ENCODE measurements around the gene SDCCAG8. TPM values are rescaled to one million over a fixed set of nuclear protein-coding genes. Genes with fewer than 3 reads are reported as not detected.
A peak's percentile ranks its signal among the peaks of the same experiment; 100 is the strongest.

The SDCCAG8 gene
- total and polyA plus RNA-seq, 2 experiments from 2014 or later: 28.0 to 66.7 TPM

DNA sequence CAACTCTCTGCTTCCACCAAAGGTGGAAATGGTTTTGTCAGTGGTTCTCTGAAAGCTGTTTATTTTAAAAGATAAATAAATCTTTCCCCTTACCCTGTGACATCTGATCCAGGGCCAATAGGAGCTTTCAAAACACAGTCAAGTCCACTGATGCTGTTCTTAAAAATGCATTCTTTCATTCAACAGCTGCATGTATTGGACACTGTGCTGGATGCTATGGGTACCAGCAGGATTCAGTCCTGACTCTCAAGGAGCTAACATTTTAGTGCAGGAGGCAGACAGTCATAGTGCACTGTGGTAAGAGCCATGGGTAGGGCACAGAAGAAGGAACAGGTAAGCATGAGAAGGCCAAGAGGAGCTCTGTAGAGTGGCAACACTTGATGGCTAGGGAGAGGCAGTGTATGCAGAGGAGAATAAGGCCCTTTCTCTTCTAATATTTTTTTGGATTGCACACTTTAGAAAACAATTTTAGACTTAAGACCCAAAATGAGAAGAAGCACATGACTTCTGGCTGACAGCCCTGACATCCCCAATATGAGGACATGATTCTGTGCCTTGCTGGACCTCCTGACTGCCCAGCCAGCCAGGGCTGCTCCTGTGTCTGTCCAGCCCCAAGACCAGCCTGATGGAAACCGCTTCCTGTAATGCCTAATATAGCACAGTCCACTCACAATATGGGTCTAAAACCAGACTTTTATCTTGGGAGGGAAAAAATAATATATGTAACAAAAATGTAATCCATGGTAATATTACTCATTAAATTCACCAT lies 207.3 kb downstream of the SDCCAG8 start (continued):
- no peak for TF ChIP-seq EZH2phosphoT487 (IDR thresholded peaks at IDR 0.05; ENCODE audit: unreplicated experiment)
- TF ChIP-seq, protein P1, sequence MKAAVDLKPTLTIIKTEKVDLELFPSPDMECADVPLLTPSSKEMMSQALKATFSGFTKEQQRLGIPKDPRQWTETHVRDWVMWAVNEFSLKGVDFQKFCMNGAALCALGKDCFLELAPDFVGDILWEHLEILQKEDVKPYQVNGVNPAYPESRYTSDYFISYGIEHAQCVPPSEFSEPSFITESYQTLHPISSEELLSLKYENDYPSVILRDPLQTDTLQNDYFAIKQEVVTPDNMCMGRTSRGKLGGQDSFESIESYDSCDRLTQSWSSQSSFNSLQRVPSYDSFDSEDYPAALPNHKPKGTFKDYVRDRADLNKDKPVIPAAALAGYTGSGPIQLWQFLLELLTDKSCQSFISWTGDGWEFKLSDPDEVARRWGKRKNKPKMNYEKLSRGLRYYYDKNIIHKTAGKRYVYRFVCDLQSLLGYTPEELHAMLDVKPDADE (IDR thresholded peaks at IDR 0.05): no peak
- TF ChIP-seq, protein P2, sequence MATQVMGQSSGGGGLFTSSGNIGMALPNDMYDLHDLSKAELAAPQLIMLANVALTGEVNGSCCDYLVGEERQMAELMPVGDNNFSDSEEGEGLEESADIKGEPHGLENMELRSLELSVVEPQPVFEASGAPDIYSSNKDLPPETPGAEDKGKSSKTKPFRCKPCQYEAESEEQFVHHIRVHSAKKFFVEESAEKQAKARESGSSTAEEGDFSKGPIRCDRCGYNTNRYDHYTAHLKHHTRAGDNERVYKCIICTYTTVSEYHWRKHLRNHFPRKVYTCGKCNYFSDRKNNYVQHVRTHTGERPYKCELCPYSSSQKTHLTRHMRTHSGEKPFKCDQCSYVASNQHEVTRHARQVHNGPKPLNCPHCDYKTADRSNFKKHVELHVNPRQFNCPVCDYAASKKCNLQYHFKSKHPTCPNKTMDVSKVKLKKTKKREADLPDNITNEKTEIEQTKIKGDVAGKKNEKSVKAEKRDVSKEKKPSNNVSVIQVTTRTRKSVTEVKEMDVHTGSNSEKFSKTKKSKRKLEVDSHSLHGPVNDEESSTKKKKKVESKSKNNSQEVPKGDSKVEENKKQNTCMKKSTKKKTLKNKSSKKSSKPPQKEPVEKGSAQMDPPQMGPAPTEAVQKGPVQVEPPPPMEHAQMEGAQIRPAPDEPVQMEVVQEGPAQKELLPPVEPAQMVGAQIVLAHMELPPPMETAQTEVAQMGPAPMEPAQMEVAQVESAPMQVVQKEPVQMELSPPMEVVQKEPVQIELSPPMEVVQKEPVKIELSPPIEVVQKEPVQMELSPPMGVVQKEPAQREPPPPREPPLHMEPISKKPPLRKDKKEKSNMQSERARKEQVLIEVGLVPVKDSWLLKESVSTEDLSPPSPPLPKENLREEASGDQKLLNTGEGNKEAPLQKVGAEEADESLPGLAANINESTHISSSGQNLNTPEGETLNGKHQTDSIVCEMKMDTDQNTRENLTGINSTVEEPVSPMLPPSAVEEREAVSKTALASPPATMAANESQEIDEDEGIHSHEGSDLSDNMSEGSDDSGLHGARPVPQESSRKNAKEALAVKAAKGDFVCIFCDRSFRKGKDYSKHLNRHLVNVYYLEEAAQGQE (IDR thresholded peaks at IDR 0.05; ENCODE audit: unreplicated experiment): no peak
- TF ChIP-seq EZH2 (IDR thresholded peaks at IDR 0.05; ENCODE audit: low read depth, unreplicated experiment): no peak
- TF ChIP-seq CREB1 (CRISPR knock-in tag; IDR thresholded peaks at IDR 0.05; ENCODE audit: low read depth): no peak
- TF ChIP-seq STAT1 (IDR thresholded peaks at IDR 0.05; ENCODE audit: unreplicated experiment): no peak

DNA sequence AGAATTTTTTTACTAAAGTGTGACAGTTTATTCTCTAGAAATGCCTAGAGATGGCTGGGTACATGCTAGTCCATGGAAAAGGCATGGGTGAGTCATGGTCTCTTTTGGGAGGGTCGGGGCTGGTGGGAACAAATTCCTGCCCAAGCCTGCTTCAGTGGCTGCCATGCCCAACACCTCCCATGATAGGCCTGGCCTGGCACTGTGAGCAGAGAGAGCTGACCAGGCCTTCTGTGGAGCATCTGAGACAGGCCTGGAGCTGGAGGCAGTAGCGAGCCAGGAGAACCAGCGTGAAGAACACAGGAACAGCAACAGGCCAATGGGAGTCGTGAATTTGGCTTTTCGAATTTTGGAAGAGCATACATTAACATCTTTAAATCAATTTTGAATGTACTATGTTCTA lies 209.2 kb downstream of the SDCCAG8 start:
- H3K27me3 ChIP-seq (ENCODE audit: insufficient read depth): no peaks in the 10 kb centered on the region
- H4K20me1 ChIP-seq (replicated peaks; ENCODE audit: insufficient read depth): no peaks in the 10 kb centered on the region
- no peak for DNase-seq (ENCODE audit: low spot score)
- peaks cover 6% of the 10 kb centered on the region for H3K4me1 Mint-ChIP-seq
- H3K4me3 Mint-ChIP-seq: no peak overlapping the region
- H3K36me3 ChIP-seq (ENCODE audit: insufficient read depth): no peaks in the 10 kb centered on the region
- H3F3A ChIP-seq (replicated peaks; ENCODE audit: low read depth): no peaks in the 10 kb centered on the region
- H3K79me2 ChIP-seq (replicated peaks; ENCODE audit: insufficient read depth): no peaks in the 10 kb centered on the region
- H3K4me3 ChIP-seq: no peak overlapping the region
- no peaks in the 10 kb centered on the region for H3K9me3 Mint-ChIP-seq
- peaks cover 4% of the 10 kb centered on the region for H3K27me3 Mint-ChIP-seq (ENCODE audit: insufficient read depth, low read depth, poor library complexity)
- ATAC-seq: peak; percentile 52
- no peak overlapping the region for H3K27ac Mint-ChIP-seq
- H3K4me2 ChIP-seq: no peak overlapping the region
- H3K27ac ChIP-seq (ENCODE audit: low read depth): no peak overlapping the region
- TF ChIP-seq JUNB (IDR thresholded peaks at IDR 0.05; ENCODE audit: unreplicated experiment) (no peak), POLR2AphosphoS5 (IDR thresholded peaks at IDR 0.05; ENCODE audit: low read depth) (no peak), ZNF114 (CRISPR knock-in tag; IDR thresholded peaks at IDR 0.05) (no peak), NANOG (IDR thresholded peaks at IDR 0.05; ENCODE audit: borderline replicate concordance) (no peak), EZH2 (IDR thresholded peaks at IDR 0.05; ENCODE audit: low read depth, unreplicated experiment) (no peak), STAT1 (IDR thresholded peaks at IDR 0.05; ENCODE audit: unreplicated experiment) (no peak), ZNF331 (CRISPR knock-in tag; IDR thresholded peaks at IDR 0.05; ENCODE audit: low read depth) (no peak), EZH2phosphoT487 (IDR thresholded peaks at IDR 0.05; ENCODE audit: unreplicated experiment) (no peak)
- TF ChIP-seq, protein P1 (IDR thresholded peaks at IDR 0.05): no peak
- TF ChIP-seq, protein P3, sequence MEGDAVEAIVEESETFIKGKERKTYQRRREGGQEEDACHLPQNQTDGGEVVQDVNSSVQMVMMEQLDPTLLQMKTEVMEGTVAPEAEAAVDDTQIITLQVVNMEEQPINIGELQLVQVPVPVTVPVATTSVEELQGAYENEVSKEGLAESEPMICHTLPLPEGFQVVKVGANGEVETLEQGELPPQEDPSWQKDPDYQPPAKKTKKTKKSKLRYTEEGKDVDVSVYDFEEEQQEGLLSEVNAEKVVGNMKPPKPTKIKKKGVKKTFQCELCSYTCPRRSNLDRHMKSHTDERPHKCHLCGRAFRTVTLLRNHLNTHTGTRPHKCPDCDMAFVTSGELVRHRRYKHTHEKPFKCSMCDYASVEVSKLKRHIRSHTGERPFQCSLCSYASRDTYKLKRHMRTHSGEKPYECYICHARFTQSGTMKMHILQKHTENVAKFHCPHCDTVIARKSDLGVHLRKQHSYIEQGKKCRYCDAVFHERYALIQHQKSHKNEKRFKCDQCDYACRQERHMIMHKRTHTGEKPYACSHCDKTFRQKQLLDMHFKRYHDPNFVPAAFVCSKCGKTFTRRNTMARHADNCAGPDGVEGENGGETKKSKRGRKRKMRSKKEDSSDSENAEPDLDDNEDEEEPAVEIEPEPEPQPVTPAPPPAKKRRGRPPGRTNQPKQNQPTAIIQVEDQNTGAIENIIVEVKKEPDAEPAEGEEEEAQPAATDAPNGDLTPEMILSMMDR (conservative IDR thresholded peaks at IDR 0.05; ENCODE audit: low read depth in 2 of 2): no peak; a peak in 1 of 4 replicates
- TF ChIP-seq, protein P2 (IDR thresholded peaks at IDR 0.05; ENCODE audit: unreplicated experiment): no peak
- H2AFZ ChIP-seq: no peak overlapping the region
- peaks cover 2% of the 10 kb centered on the region; the same call in 1 of the 2 replicates for H3K4me1 ChIP-seq (ENCODE audit: insufficient read depth)
- H3K9me2 ChIP-seq (ENCODE audit: insufficient read depth): no peaks in the 10 kb centered on the region
- no peaks in the 10 kb centered on the region for H3K36me3 Mint-ChIP-seq (ENCODE audit: low read depth)

Measured in GM23338 (cell line).